AG04449 (cell line): Measurements from ENCODE around the gene SGTB.
"Not testable (repeated sequence)": the region's sequence is repeated elsewhere in the genome, so short reads cannot be mapped to it uniquely, and the experiment has no call there.

Experiments used
- CTCF ChIA-PET: fragments of 350-600 bp; formaldehyde crosslinking; extraction: SDS; loops from one replicate; lab custom pipeline; 2021; ENCODE audit warnings: antibody characterized with exemption; lab: Yijun Ruan, JAX
- POLR2A ChIA-PET: fragments of 400-600, 350-600 bp; formaldehyde crosslinking; extraction: SDS; loops from one replicate; lab custom pipeline; 2020; ENCODE audit warnings: antibody characterized with exemption, inconsistent platforms; lab: Yijun Ruan, JAX
- DNase-seq: peaks from one replicate; pipeline ENCODE4 v3.0.0-alpha.2; 2010; ENCODE audit warnings: low read depth, low spot score
- H3K4me3 ChIP-seq: 2 replicates; pipeline ENCODE4 v1.5.1; 2011; ENCODE audit warnings: low read depth, mild to moderate bottlenecking, control low read depth, low read length
- CTCF ChIP-seq: IDR thresholded peaks from one replicate; pipeline ENCODE4 v1.5.1; 2011; ENCODE audit warnings: mild to moderate bottlenecking, moderate library complexity, low read length, control low read depth, inconsistent platforms; ENCODE audit not compliant: insufficient read depth; ENCODE audit errors: missing control alignments

SGTB gene

GRCh38 chr5:65623482-65623881, 98.4 kb downstream of the SGTB start:
- CTCF ChIA-PET = interaction anchor here (0.8 to 1.4 kb wide), 5 partner anchors 11 to 988 kb away, joined by 3 to 4 read pairs (median 3); no protein-coding TSS in a partner anchor
- POLR2A ChIA-PET = no interaction called here
- peak overlapping the region; percentile 90 for H3K4me3 ChIP-seq
- no peak for DNase-seq
- no peak for TF ChIP-seq CTCF

- POLR2A ChIA-PET, H3K4me3 ChIP-seq, DNase-seq: not testable (repeated sequence)
- CTCF ChIA-PET = interaction anchor here (1.0 kb wide), 1 partner anchor 26 kb away, joined by 3 read pairs; no protein-coding TSS in a partner anchor
Observed at GRCh38 chr5:65621961-65622360, 99.9 kb downstream of the SGTB start.

DNA sequence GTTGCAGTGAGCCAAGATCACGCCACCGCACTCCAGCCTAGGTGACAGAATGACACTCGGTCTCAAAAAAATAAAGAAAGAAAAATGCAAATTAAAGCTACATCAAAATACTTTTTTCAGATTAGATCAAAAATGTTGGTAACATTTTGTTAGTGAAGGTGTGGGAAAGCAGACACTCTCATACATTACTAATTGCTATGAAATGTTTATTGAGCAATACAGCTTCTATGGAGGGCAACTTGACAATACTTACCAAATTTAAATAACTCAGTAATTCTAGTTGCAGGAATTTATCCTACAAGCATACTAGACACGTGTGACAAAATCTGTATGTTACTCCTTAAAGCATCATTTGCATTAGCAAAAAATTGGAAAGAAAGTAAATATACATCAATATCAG, 101.9 kb downstream of the SGTB start:
- POLR2A ChIA-PET = no interaction called here
- no peak overlapping the region for H3K4me3 ChIP-seq
- no peak for DNase-seq
- CTCF ChIA-PET = interaction anchor here (0.8 to 1.1 kb wide), 2 partner anchors 9 to 15 kb away, joined by 3 to 7 read pairs; no protein-coding TSS in a partner anchor
- TF ChIP-seq CTCF = no peak
